Ovary (tissue), 9 donors: ENCODE measurements around the gene AFG1L. TPM values are rescaled to one million over a fixed set of nuclear protein-coding genes. Genes with fewer than 3 reads are reported as not detected.
"Not testable (repeated sequence)": the region's sequence is repeated elsewhere in the genome, so short reads cannot be mapped to it uniquely, and the experiment has no call there.

Source experiments
- DNase-seq, 5 donors: peaks; one replicate each; pipeline ENCODE4 v3.0.0-alpha.2; 2019 to 2020
- H3K27ac ChIP-seq, 2 donors: fragments of 200-600 bp; one replicate each; pipeline versions ENCODE4 v1.5.1 to v1.8.0; 2019 to 2022
- H3K27me3 ChIP-seq: fragments of 200-600 bp; one replicate; pipeline ENCODE4 v1.8.0; 2022
- H3K36me3 ChIP-seq: fragments of 200-600 bp; sonication (generic); one replicate; pipeline ENCODE4 v1.5.1; 2019
- H3K4me1 ChIP-seq: one replicate; pipeline ENCODE4 v1.8.1; 2013; ENCODE audit warnings: mild to moderate bottlenecking, moderate library complexity; ENCODE audit not compliant: insufficient read depth
- H3K4me3 ChIP-seq: fragments of 200-600 bp; sonication (generic); one replicate; pipeline ENCODE4 v1.5.1; 2017
- H3K9me3 ChIP-seq, 2 donors: fragments of 200-600 bp in 1 of 2; sonication (generic) in 1 of 2; one replicate each; pipeline versions ENCODE4 v1.5.1 to v1.8.1; 2013 to 2019; ENCODE audit warnings: mild to moderate bottlenecking in 1 of 2, moderate library complexity in 1 of 2
- CTCF ChIP-seq, 3 donors: fragments of 450-650 bp in 2 of 3; fragments of 200-600 bp in 1 of 3; IDR thresholded peaks; one replicate each; pipeline versions ENCODE4 v1.5.1 to v1.8.0; 2016 to 2022; ENCODE audit warnings: antibody characterized with exemption in 3 of 3, mild to moderate bottlenecking in 1 of 3
- EP300 ChIP-seq: sonication (generic); formaldehyde crosslinking; IDR thresholded peaks from one replicate; pipeline ENCODE4 v1.6.1; 2017; ENCODE audit warnings: antibody characterized with exemption
- POLR2A ChIP-seq: fragments of 450-650 bp; IDR thresholded peaks from one replicate; pipeline ENCODE4 v1.6.1; 2017; ENCODE audit warnings: antibody characterized with exemption, mild to moderate bottlenecking, moderate library complexity
- WGBS, 3 donors: extraction: QIAGEN DNeasy Blood & Tissue Kit in 1 of 3; methylation state at CpG; one replicate each; pipeline versions ENCODE4 v1.1.5 to v1.1.7; 2013 to 2017; 5-methylcytosine and 5-hydroxymethylcytosine counted together
- intact Hi-C, 4 donors: fragments of 100-400 bp; cut with DNase I; formaldehyde crosslinking; loops; one replicate each; pipeline versions ENCODE4 v1.11.0 to v1.15.1; 2022 to 2023
- polyA plus RNA-seq, 2 donors: library from polyadenylated mRNA; stranded (reverse); fragments of 200-250 nt in 1 of 2; fragments of 350-450 nt in 1 of 2; fragmentation: Illumina TruSeq in 1 of 2; extraction: RNeasy Lipid Tissue Mini Kit (QIAGEN cat#74804) in 1 of 2; gene quantifications; one replicate each; pipeline ENCODE4 v1.2.3, GENCODE V29; 2013 to 2014
- total RNA-seq, 7 donors: library from RNA; depleted of rRNA in 2 of 7; stranded (reverse); fragments of >200 nt in 2 of 7; fragmentation: NEBNext Ultra II Directional in 3 of 7; extraction: Animal tissue kit (Norgen Biotek cat#: 25700) in 3 of 7; gene quantifications; one replicate each; pipeline versions ENCODE4 v1.1.0 to v1.2.4, GENCODE V29; 2016 to 2023
- donor health status: DM: no; HTN: no; CAD: no; lungs with moderate emphysema.
- donor health status: DM: no; HTN: no; CAD: no.
- donor health status: Bipolar disorder and iron deficiency.
- donor health status: DM: yes; HTN: yes; CAD: no.
- donor health status: DM: no; HTN: no; CAD: no.
- donor health status: DM: yes; HTN: yes; CAD: no.

AFG1L gene
- total and polyA plus RNA-seq, 9 donors, result 1.2 to 7.6 (median 5.7) TPM

- TF ChIP-seq EP300 (no peak), CTCF (IDR thresholded peaks at IDR 0.05) (no peak), POLR2A (no peak)
- H3K4me1 ChIP-seq, result no peaks in the 10 kb centered on the region
- H3K27ac ChIP-seq, result no peak overlapping the region
- no peaks in the 10 kb centered on the region for H3K9me3 ChIP-seq
- no peaks in the 10 kb centered on the region for H3K36me3 ChIP-seq
- H3K4me3 ChIP-seq, result no peak overlapping the region
- 42 to 77% (median 66%) methylated on average over 3 of the region's 3 CpGs for WGBS, 3 donors
- intact Hi-C loops, result no loop called here
- no peak for DNase-seq
- H3K27me3 ChIP-seq, result no peaks in the 10 kb centered on the region
Observed at GRCh38 chr6:108408861-108409260, 114.0 kb downstream of the AFG1L start.

GRCh38 chr6:108416047-108416833 lies 121.4 kb downstream of the AFG1L start:
- H3K27ac ChIP-seq, intact Hi-C loops, H3K4me1 ChIP-seq, H3K4me3 ChIP-seq, H3K9me3 ChIP-seq, DNase-seq, H3K36me3 ChIP-seq, H3K27me3 ChIP-seq: not testable (repeated sequence)
- 82 to 96% (median 90%) methylated on average over 5 of the region's 5 CpGs for WGBS, 3 donors

- Histone ChIP-seq H3K4me1 (no peaks in the 10 kb centered on the region), H3K27me3 (no peaks in the 10 kb centered on the region), H3K4me3 (no peak overlapping the region), H3K27ac (no peak overlapping the region), H3K36me3 (no peaks in the 10 kb centered on the region), H3K9me3 (no peaks in the 10 kb centered on the region)
- no peak for TF ChIP-seq CTCF (IDR thresholded peaks at IDR 0.05)
- TF ChIP-seq EP300, result no peak
- TF ChIP-seq POLR2A, result no peak
- no peak for DNase-seq
- intact Hi-C loops, result no loop called here
- 76 to 80% (median 76%) methylated on average over 6 of the region's 6 CpGs for WGBS, 3 donors
Observed at GRCh38 chr6:108417027-108417426, 122.2 kb downstream of the AFG1L start.

GRCh38 chr6:108419474-108419873 lies 124.6 kb downstream of the AFG1L start:
- intact Hi-C loops, result no loop called here
- no peaks in the 10 kb centered on the region for H3K9me3 ChIP-seq

More at GRCh38 chr6:108419474-108419873, 124.6 kb downstream of the AFG1L start:
- no peak for DNase-seq
- 87 to 92% (median 88%) methylated on average over 1 of the region's 1 CpG for WGBS, 3 donors
- no peaks in the 10 kb centered on the region for H3K36me3 ChIP-seq
- no peak for TF ChIP-seq CTCF (IDR thresholded peaks at IDR 0.05)
- no peak for TF ChIP-seq EP300
- TF ChIP-seq POLR2A, result no peak
- H3K27ac ChIP-seq, result no peak overlapping the region
- no peaks in the 10 kb centered on the region for H3K27me3 ChIP-seq
- no peak overlapping the region for H3K4me3 ChIP-seq
- H3K4me1 ChIP-seq, result no peaks in the 10 kb centered on the region
